22Rv1 (cell line): ENCODE measurements around the gene RANBP1.

Experiments
- H3K27ac ChIP-seq: fragments of 450-650 bp; 2 replicates; pipeline ENCODE4 v1.5.1; 2017
- ZFX ChIP-seq: fragments of 450-650 bp; IDR thresholded peaks from 2 replicates; pipeline ENCODE4 v1.6.1; 2017; ENCODE audit warnings: antibody characterized with exemption, borderline replicate concordance
- TF ChIP-seq, protein P1 (sequence below): fragments of 450-650 bp; IDR thresholded peaks from 2 replicates; pipeline ENCODE4 v1.5.1; 2017; ENCODE audit warnings: mild to moderate bottlenecking

RANBP1 gene

DNA sequence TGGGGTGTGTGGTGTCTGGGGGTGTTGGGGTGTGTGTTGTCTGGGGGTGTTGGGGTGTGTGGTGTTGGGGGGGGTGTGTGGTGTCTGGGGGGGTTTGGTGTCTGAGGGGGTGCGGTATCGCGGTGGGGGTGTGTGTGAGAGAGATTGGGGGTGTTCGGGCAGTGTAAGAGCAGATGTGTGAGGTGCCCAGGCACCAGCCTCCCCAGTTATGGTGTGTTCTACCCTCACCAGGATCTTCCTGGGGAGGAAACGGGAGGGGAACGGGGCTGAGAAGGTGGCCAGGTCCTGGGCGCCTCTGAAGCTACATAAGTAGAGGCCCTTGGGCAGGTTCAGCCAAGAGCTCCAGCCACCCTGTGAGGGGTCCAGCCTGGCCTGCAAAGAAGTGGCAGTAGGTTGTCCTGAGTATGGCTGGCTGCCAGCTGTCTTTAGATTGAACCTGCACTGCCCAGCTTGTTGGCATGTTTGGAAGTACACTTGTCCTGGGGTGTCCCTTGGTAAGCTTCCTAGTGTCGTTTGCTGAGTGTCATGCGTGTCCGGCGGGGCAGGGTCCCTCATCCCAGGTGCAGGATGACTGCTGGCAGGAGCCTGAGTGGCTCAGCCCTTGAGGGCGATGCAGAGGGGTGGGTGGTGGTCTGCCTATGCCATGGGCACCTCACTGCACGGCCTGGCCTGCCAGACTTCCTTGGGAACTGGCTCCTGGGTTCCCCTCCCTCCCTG, 7.6 kb downstream of the RANBP1 start:
- TF ChIP-seq ZFX = no peak
- TF ChIP-seq, protein P1, sequence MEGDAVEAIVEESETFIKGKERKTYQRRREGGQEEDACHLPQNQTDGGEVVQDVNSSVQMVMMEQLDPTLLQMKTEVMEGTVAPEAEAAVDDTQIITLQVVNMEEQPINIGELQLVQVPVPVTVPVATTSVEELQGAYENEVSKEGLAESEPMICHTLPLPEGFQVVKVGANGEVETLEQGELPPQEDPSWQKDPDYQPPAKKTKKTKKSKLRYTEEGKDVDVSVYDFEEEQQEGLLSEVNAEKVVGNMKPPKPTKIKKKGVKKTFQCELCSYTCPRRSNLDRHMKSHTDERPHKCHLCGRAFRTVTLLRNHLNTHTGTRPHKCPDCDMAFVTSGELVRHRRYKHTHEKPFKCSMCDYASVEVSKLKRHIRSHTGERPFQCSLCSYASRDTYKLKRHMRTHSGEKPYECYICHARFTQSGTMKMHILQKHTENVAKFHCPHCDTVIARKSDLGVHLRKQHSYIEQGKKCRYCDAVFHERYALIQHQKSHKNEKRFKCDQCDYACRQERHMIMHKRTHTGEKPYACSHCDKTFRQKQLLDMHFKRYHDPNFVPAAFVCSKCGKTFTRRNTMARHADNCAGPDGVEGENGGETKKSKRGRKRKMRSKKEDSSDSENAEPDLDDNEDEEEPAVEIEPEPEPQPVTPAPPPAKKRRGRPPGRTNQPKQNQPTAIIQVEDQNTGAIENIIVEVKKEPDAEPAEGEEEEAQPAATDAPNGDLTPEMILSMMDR = no peak
- no peak overlapping the region for H3K27ac ChIP-seq

DNA sequence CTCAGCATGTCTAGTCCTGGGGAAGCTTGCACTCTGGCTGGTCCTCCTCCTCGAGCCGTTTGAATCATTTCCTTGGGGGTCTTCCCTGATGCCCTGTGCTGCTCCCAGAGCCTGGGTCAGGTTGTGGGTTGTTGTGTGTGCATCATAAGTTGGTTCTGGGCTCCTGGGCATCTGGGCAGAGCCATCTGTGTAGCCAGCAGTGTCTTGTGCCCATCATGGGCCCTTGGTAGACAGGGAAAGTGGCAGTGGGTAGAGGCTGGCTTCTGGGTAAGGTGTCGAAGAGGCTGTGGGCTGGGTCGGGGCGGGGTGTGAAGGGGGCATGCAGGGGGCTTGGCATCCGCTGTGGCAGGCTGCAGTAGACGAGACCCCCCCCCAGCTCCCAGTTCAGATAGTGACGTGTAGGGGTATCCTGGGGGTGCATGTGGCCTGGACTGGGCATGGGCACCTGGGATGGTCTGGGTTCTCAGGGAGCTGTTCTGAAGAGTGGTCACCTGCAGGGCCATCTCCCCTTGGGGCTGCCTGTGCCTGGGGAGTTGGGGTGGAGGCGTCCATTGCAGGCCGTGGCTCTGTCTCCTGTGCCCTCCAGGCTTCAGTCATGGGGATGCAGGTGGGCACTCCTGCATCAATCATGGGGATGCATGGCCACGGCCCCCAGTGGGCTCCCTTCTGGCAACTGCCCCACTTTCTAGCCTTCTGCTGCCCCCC, 8.3 kb downstream of the RANBP1 start:
- TF ChIP-seq, protein P1 = no peak
- TF ChIP-seq ZFX = no peak
- no peak overlapping the region for H3K27ac ChIP-seq

DNA sequence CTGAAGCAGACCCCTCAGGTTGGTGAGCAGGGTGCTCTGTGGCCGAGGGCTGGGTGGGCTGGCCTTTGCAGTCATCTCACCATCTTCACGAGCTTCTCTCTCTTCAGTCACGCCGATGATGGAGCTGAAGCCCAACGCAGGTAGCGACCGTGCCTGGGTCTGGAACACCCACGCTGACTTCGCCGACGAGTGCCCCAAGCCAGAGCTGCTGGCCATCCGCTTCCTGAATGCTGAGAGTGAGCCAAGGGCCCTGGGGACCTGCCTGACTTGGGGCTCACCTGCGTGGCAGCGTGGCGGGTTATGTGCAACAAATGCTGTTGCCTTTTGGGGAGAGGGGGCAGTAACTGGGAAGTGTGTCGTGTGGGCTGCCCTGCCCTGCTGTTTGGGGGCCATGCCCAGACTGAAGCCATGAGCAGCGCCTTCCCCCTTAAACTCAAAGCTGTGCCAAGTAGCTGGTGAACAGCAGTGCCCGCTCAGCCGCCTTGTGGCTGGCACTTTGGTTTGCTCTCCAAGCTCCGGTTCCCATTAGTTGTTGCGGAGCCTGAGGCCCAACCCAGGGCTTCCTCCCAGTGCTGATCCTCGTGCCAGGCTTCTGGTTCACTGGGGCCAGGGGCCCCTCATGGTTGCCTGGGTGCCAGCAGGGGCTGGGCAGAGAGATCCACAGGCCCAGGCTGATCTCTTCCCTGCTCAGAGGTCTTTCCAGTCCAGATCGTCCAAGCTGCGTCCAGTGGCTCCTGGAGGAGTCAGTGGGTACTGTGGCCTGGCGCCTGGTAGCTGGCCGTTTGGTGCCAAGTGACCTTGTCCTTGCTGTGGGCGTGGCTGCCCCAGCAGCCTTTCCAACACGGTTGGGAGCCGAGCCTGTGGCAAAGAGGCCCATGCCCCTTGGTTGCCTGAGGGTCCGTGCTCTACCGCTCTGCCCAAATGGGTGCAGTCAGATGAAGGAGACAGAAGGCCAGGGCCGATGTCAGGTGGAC, 9.6 kb downstream of the RANBP1 start:
- no peak overlapping the region for H3K27ac ChIP-seq
- TF ChIP-seq, protein P1 = no peak
- no peak for TF ChIP-seq ZFX

DNA sequence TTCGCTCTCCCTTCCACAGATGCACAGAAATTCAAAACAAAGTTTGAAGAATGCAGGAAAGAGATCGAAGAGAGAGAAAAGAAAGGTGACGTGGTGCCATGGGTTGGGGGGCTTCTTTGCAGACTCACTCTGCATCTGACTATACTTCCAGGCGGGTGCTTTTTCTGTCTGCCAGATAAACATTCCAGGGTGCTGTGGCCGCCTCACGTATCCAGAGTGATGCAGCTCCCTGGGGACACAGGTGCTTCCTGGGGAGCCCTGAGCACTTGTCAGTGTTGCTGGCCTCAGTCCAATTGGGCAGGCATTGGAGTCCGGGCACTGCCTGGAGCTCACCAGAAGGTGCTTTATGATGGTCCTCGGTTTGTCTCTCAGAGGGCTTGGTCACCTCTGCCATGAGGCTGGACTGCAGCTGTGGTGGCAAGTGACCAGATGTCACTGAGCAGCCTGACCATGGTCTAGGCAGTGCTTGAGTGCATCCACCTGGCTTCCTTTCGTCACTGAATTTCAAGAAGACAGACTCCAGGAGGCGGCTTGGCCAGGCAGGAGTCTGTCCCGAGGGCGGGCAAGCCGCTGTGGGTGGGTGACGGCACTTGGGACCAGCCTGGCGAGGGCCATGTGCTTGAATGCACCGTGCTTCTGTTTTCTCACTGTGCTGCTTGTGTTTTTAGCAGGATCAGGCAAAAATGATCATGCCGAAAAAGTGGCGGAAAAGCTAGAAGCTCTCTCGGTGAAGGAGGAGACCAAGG, 10.6 kb downstream of the RANBP1 start:
- no peak for TF ChIP-seq ZFX
- TF ChIP-seq, protein P1 = no peak
- H3K27ac ChIP-seq = no peak overlapping the region

DNA sequence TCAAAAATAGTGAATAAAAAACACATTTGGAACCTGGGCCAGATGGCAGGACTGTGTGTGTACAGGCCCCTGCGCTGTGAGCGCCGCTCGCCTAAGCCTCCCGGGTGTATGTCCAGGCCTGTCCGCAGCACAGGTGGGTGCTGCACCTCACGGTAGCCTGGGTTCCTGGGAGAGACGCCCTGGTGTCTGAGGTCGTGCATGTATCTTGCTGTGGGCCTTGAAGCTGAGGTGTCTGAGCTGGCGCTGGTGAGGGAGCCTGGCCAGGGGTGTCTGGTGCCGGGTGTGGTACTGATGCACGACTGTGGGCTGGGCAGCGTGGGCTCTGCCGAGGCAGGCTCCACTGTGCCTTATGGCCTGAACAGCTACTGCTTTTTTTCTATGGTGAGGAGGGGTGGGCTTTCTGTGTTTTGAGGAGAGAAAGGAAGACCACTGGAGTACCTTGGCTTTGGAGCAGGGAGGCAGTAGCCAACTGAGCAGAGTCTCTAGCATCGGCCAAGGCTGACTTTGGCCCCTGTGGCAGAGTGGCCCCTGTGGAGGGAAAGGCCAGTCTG, 11.5 kb downstream of the RANBP1 start:
- TF ChIP-seq, protein P1 = no peak
- TF ChIP-seq ZFX = no peak
- peak overlapping the region; percentile 10; the same call in 1 of the 2 replicates for H3K27ac ChIP-seq

DNA sequence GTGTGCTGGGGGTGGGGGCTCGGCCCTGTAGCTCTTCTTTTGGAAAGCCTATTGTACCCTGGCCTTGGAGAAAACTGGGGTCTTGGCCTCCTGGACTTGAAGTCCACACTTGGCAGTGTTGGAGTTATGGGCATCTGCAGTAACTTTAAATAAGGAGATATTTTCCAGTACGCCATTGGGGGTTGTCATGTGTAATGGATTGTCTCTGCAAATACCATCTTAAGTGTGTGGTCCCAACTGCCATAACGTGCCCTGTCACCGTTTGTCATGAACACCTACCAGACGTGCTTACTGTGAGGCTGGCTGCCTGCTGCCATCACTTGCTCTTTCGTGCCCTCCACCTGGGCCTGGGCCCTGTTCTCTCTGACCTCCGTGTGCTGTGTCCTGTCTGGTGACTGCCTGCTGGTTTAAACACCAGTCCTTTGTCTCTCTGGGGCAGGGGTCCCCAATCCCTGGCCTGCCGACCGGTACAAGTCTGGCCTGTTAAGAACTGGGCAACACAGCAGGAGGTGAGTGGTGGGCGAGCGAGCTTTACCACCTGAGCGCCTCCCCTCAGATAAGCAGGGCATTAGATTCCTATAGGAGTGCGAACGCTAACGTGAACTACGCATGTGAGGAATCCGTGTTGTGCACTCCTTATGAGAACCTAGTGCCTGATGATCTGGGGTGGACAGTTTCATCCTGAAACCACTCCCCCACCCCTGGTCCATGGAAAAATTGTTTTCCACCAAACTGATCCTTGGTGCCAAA, 12.1 kb downstream of the RANBP1 start:
- peak overlapping the region; percentile 74 for H3K27ac ChIP-seq
- TF ChIP-seq ZFX = no peak
- TF ChIP-seq, protein P1 = no peak
